IMR-90 (cell line): ENCODE results near the gene WNT8B. TPM values are rescaled to one million over a fixed set of nuclear protein-coding genes. Genes with fewer than 3 reads are reported as not detected.

Experiments used
- ATAC-seq: fragments of 200-7000 bp; cut with Tn5 transposase; 2 replicates; pipeline ENCODE4 v1.9.1; 2020; ENCODE audit warnings: low read depth, mild to moderate bottlenecking, moderate library complexity
- BruUV-seq: library from RNA; stranded (reverse); fragments of 400-500 nt; replicated peaks from 2 replicates; lab custom pipeline; 2021; lab: Mats Ljungman, UMichigan
- CTCF ChIA-PET: fragments of 300-600 bp; formaldehyde crosslinking; extraction: SDS; loops from one replicate; lab custom pipeline; 2021; ENCODE audit warnings: antibody characterized with exemption; lab: Yijun Ruan, JAX
- POLR2A ChIA-PET: fragments of 300-600 bp; sonication (Branson Sonifier 250); formaldehyde crosslinking; loops from one replicate; lab custom pipeline; 2022; ENCODE audit warnings: antibody characterized with exemption; ENCODE audit not compliant: unreplicated experiment; lab: Charles Lee
- DNase-seq: peaks from one replicate; pipeline ENCODE4 v3.0.0; 2013
- H2AFZ ChIP-seq: replicated peaks from 2 replicates; pipeline ENCODE3; 2013; ENCODE audit warnings: low read length, mild to moderate bottlenecking; ENCODE audit not compliant: poor library complexity
- H2AK5ac ChIP-seq: 2 replicates; pipeline ENCODE4 v1.6.1; 2013; ENCODE audit warnings: low read depth, low read length, inconsistent platforms
- H2AK9ac ChIP-seq: replicated peaks from 2 replicates; pipeline ENCODE3; 2013; ENCODE audit warnings: mild to moderate bottlenecking, low read depth, low read length, moderate library complexity; ENCODE audit not compliant: poor library complexity
- H2BK120ac ChIP-seq: 2 replicates; pipeline ENCODE4 v1.6.1; 2013; ENCODE audit warnings: low read depth, low read length, inconsistent platforms
- H2BK15ac ChIP-seq: 3 replicates; pipeline ENCODE4 v1.6.1; 2013; ENCODE audit warnings: low read depth, low read length, inconsistent platforms
- H2BK20ac ChIP-seq: 2 replicates; pipeline ENCODE4 v1.6.1; 2013; ENCODE audit warnings: low read depth, mild to moderate bottlenecking, inconsistent platforms, low read length, moderate library complexity
- H2BK5ac ChIP-seq: 2 replicates; pipeline ENCODE4 v1.6.1; 2013; ENCODE audit warnings: mild to moderate bottlenecking, low read depth, low read length, inconsistent platforms; ENCODE audit not compliant: poor library complexity, severe bottlenecking
- H3K14ac ChIP-seq: replicated peaks from 2 replicates; pipeline ENCODE4 v1.6.1; 2013; ENCODE audit warnings: low read depth, low read length, inconsistent platforms
- H3K18ac ChIP-seq: 2 replicates; pipeline ENCODE4 v1.6.1; 2013; ENCODE audit warnings: low read depth, low read length, control low read depth
- H3K23ac ChIP-seq: 2 replicates; pipeline ENCODE4 v1.6.1; 2013; ENCODE audit warnings: low read depth, low read length, inconsistent platforms
- H3K27ac ChIP-seq: 2 replicates; pipeline ENCODE4 v1.5.1; 2013; ENCODE audit warnings: mild to moderate bottlenecking, control low read depth, low read length; ENCODE audit not compliant: insufficient read depth
- H3K27me3 ChIP-seq: 2 replicates; pipeline ENCODE4 v1.6.1; 2013; ENCODE audit warnings: low read length; ENCODE audit not compliant: control insufficient read depth, insufficient read depth
- H3K36me3 ChIP-seq: 2 replicates; pipeline ENCODE4 v1.6.1; 2013; ENCODE audit warnings: low read length, mixed read lengths; ENCODE audit not compliant: control insufficient read depth, insufficient read depth
- H3K4ac ChIP-seq: 2 replicates; pipeline ENCODE4 v1.6.1; 2013; ENCODE audit warnings: low read depth, low read length, inconsistent platforms
- H3K4me1 ChIP-seq: 2 replicates; pipeline ENCODE4 v1.6.1; 2013; ENCODE audit warnings: low read length, mixed read lengths; ENCODE audit not compliant: control insufficient read depth, insufficient read depth
- H3K4me2 ChIP-seq: 2 replicates; pipeline ENCODE4 v1.6.1; 2013; ENCODE audit warnings: low read depth, mild to moderate bottlenecking, control low read depth, low read length, moderate library complexity
- H3K4me3 ChIP-seq: 2 replicates; pipeline ENCODE4 v1.5.1; 2013; ENCODE audit warnings: low read depth, mild to moderate bottlenecking, control low read depth, low read length, moderate library complexity; ENCODE audit not compliant: insufficient read depth
- H3K56ac ChIP-seq: 2 replicates; pipeline ENCODE4 v1.6.1; 2013; ENCODE audit warnings: low read length, inconsistent platforms; ENCODE audit not compliant: insufficient read depth; ENCODE audit errors: extremely low read depth
- H3K79me1 ChIP-seq, 2 experiments: 2 replicates each; pipeline ENCODE4 v1.6.1; 2013; ENCODE audit warnings: low read length in 2 of 2, inconsistent platforms in 1 of 2, low read depth in 1 of 2
- H3K9ac ChIP-seq: 2 replicates; pipeline ENCODE4 v1.6.1; 2013; ENCODE audit warnings: low read depth, low read length, control low read depth
- H3K9me1 ChIP-seq: 2 replicates; pipeline ENCODE4 v1.6.1; 2013; ENCODE audit warnings: low read length, inconsistent platforms; ENCODE audit not compliant: insufficient read depth
- H3K9me3 ChIP-seq: 2 replicates; pipeline ENCODE4 v1.6.1; 2013; ENCODE audit warnings: low read length; ENCODE audit not compliant: control insufficient read depth, insufficient read depth
- H4K20me1 ChIP-seq: 2 replicates; pipeline ENCODE4 v1.6.1; 2013; ENCODE audit warnings: low read length, inconsistent platforms; ENCODE audit not compliant: insufficient read depth
- H4K5ac ChIP-seq: 2 replicates; pipeline ENCODE4 v1.6.1; 2013; ENCODE audit warnings: mild to moderate bottlenecking, low read depth, low read length, control low read depth
- H4K8ac ChIP-seq, 2 experiments: 2 replicates each; pipeline ENCODE4 v1.6.1; 2013; ENCODE audit warnings: low read depth in 2 of 2, low read length in 2 of 2, control low read depth in 1 of 2, inconsistent platforms in 1 of 2
- H4K91ac ChIP-seq: 2 replicates; pipeline ENCODE4 v1.6.1; 2013; ENCODE audit warnings: low read depth, low read length, inconsistent platforms; ENCODE audit not compliant: insufficient read depth
- BHLHE40 ChIP-seq: fragments of 150-350 bp; IDR thresholded peaks from 2 replicates; pipeline ENCODE4 v1.6.1; 2016; ENCODE audit warnings: mild to moderate bottlenecking, low read depth, low read length
- CEBPB ChIP-seq: IDR thresholded peaks from 2 replicates; pipeline ENCODE4 v1.6.1; 2012; ENCODE audit warnings: low read depth, low read length, improper control_type of control experiment
- CHD1 ChIP-seq: IDR thresholded peaks from 2 replicates; pipeline ENCODE4 v1.6.1; 2012; ENCODE audit warnings: low read depth, low read length, improper control_type of control experiment
- CTCF ChIP-seq: conservative IDR thresholded peaks from 2 replicates; pipeline ENCODE4 v1.5.1; 2012; ENCODE audit warnings: mild to moderate bottlenecking, low read depth, low read length, improper control_type of control experiment
- FOS ChIP-seq: fragments of 150-350 bp; IDR thresholded peaks from 2 replicates; pipeline ENCODE4 v1.6.1; 2016; ENCODE audit warnings: low read depth, low read length
- MAFK ChIP-seq: IDR thresholded peaks from 2 replicates; pipeline ENCODE4 v1.6.1; 2012; ENCODE audit warnings: low read depth, low read length, improper control_type of control experiment
- MAZ ChIP-seq: IDR thresholded peaks from 2 replicates; pipeline ENCODE4 v1.6.1; 2012; ENCODE audit warnings: low read depth, mild to moderate bottlenecking, low read length, improper control_type of control experiment, moderate library complexity, borderline replicate concordance
- MXI1 ChIP-seq: IDR thresholded peaks from 2 replicates; pipeline ENCODE4 v1.6.1; 2012; ENCODE audit warnings: low read depth, mild to moderate bottlenecking, low read length, moderate library complexity, borderline replicate concordance
- NFE2L2 ChIP-seq: fragments of 150-350 bp; IDR thresholded peaks from 2 replicates; pipeline ENCODE4 v1.6.1; 2016; ENCODE audit warnings: low read depth, mild to moderate bottlenecking, low read length
- POLR2A ChIP-seq: IDR thresholded peaks from 2 replicates; pipeline ENCODE4 v1.6.1; 2012; ENCODE audit warnings: mild to moderate bottlenecking, low read depth, low read length
- RAD21 ChIP-seq: IDR thresholded peaks from 2 replicates; pipeline ENCODE4 v1.6.1; 2012; ENCODE audit warnings: low read length, improper control_type of control experiment
- RCOR1 ChIP-seq: IDR thresholded peaks from 2 replicates; pipeline ENCODE4 v1.6.1; 2012; ENCODE audit warnings: mild to moderate bottlenecking, low read length, improper control_type of control experiment; ENCODE audit not compliant: insufficient replicate concordance
- RFX5 ChIP-seq: IDR thresholded peaks from 2 replicates; pipeline ENCODE4 v1.8.0; 2012; ENCODE audit warnings: low read depth, mild to moderate bottlenecking, low read length, moderate library complexity
- SMC3 ChIP-seq: fragments of 150-350 bp; IDR thresholded peaks from 2 replicates; pipeline ENCODE4 v1.6.1; 2016; ENCODE audit warnings: low read depth, mild to moderate bottlenecking, antibody characterized with exemption, low read length, moderate library complexity
- USF2 ChIP-seq: fragments of 150-350 bp; IDR thresholded peaks from 2 replicates; pipeline ENCODE4 v1.6.1; 2017; ENCODE audit warnings: mild to moderate bottlenecking, antibody characterized with exemption, low read length, low read depth
- WGBS, 2 experiments: methylation state at CpG; one replicate each; pipeline versions ENCODE4 v1.1.5 to v1.1.7; 2013; ENCODE audit warnings: missing lambda C conversion rate in 2 of 2; ENCODE audit not compliant: insufficient read length in 1 of 2; ENCODE audit errors: extremely low coverage in 2 of 2; 5-methylcytosine and 5-hydroxymethylcytosine counted together
- dilution Hi-C: fragments of 300-500 bp; cut with HindIII; formaldehyde crosslinking; loops from one replicate; pipeline ENCODE4 v1.14.3; 2018; ENCODE audit warnings: low sequenced_read_pairs; ENCODE audit not compliant: unreplicated experiment
- in situ Hi-C: fragments of 300-500 bp; cut with MboI; formaldehyde crosslinking; loops from 3 replicates; pipeline ENCODE4 v1.14.3; 2019; ENCODE audit warnings: low sequenced_read_pairs, inconsistent platforms, mixed read lengths
- intact Hi-C: fragments of 100-400 bp; cut with micrococcal nuclease; formaldehyde crosslinking; loops from 2 replicates; pipeline ENCODE4 v1.10.0; 2022
- polyA plus RNA-seq, 3 experiments: library from polyadenylated mRNA; depleted of rRNA; stranded (reverse); fragments of >200 nt; gene quantifications; 2 replicates each; pipeline ENCODE4 v1.2.3, GENCODE V29; 2012; ENCODE audit warnings: low replicate concordance in 1 of 3
- total RNA-seq: library from RNA; depleted of rRNA; stranded (reverse); fragments of >200 nt; gene quantifications from 2 replicates; pipeline ENCODE4 v1.2.3, GENCODE V29; 2012

WNT8B gene
- total and polyA plus RNA-seq, 2 of the 4 experiments (the other 2 are of a cell fraction): 0.03 TPM; not detected in 1

GRCh38 chr10:100481462-100482081 lies 18.8 kb downstream of the WNT8B start:
- Histone ChIP-seq H4K20me1 (no peaks in the 10 kb centered on the region; the same call in 1 of the 2 replicates), H3K79me1 (no peaks in the 10 kb centered on the region), H3K27me3 (peaks cover 36% of the 10 kb centered on the region), H3K14ac (no peak overlapping the region), H3K9ac (no peak overlapping the region), H3K4ac (no peak overlapping the region), H3K56ac (no peak overlapping the region), H2AK9ac (no peak overlapping the region), H2AK5ac (no peak overlapping the region), H2BK120ac (no peak overlapping the region), H3K4me3 (peak overlapping the region; percentile 38), H2BK15ac (no peak overlapping the region), H3K9me3 (no peaks in the 10 kb centered on the region), H3K4me2 (peak overlapping the region; percentile 89), H3K27ac (no peak overlapping the region), H2BK20ac (no peak overlapping the region), H2AFZ (peak overlapping the region; percentile 91), H3K18ac (no peak overlapping the region), H3K9me1 (no peaks in the 10 kb centered on the region), H3K4me1 (peaks cover 4% of the 10 kb centered on the region; the same call in 1 of the 2 replicates), H4K91ac (no peak overlapping the region), H4K5ac (no peak overlapping the region), H2BK5ac (no peak overlapping the region), H3K36me3 (no peaks in the 10 kb centered on the region), H4K8ac (no peak overlapping the region), H3K23ac (no peak overlapping the region)
- POLR2A ChIA-PET: no interaction called here
- DNase-seq: peak; percentile 81
- intact Hi-C loops: loop anchor here (1.0 kb wide), 2 partner anchors 27 to 397 kb away; no protein-coding TSS in a partner anchor
- peak; percentile 95 for ATAC-seq
- CTCF ChIA-PET: interaction anchor here (1.1 to 2.1 kb wide), 4 partner anchors 11 to 37 kb away, joined by 5 to 22 read pairs (median 14); no protein-coding TSS in a partner anchor
- dilution Hi-C loops: no loop called here
- WGBS, 2 experiments: 3% methylated on average over 6 of the region's 19 CpGs; no CpG with 5 or more reads in 1 of the 2 experiments
- no TSS peak for BruUV-seq
- in situ Hi-C loops: no loop called here
- TF ChIP-seq MXI1 (no peak), BHLHE40 (peak; percentile 93), FOS (no peak), CTCF (no peak), NFE2L2 (no peak), RCOR1 (no peak), SMC3 (no peak), CEBPB (no peak), CHD1 (no peak), USF2 (peak; percentile 33; the same call in 1 of the 2 replicates), POLR2A (no peak), RAD21 (no peak), RFX5 (peak; percentile 99), MAFK (no peak), MAZ (no peak)
